NK-92 (cell line): ENCODE results near the gene MAP4K1.
"Not testable (repeated sequence)": the region's sequence is repeated elsewhere in the genome, so short reads cannot be mapped to it uniquely, and the experiment has no call there.

Experiments
- DNase-seq: peaks from one replicate; lab custom pipeline; 2025; ENCODE audit not compliant: unreplicated experiment; lab: John Stamatoyannopoulos, UW

MAP4K1 gene

GRCh38 chr19:38653028-38653571 is 35.3 kb upstream of the MAP4K1 start:
- no peak for DNase-seq

- DNase-seq, result no peak
Observed at GRCh38 chr19:38650911-38651584, 33.3 kb upstream of the MAP4K1 start.

GRCh38 chr19:38650172-38650775 is 32.5 kb upstream of the MAP4K1 start:
- no peak for DNase-seq

- no peak for DNase-seq
Observed at GRCh38 chr19:38649305-38650171, 31.8 kb upstream of the MAP4K1 start.

GRCh38 chr19:38648769-38649304 is 31.1 kb upstream of the MAP4K1 start:
- DNase-seq, result no peak

GRCh38 chr19:38647966-38648768 is 30.4 kb upstream of the MAP4K1 start:
- DNase-seq, result no peak

GRCh38 chr19:38647368-38647965 is 29.7 kb upstream of the MAP4K1 start, which contains the start of gene ACTN4:
TSS of gene ACTN4 (plus strand) at chr19:38647649. CDS start at chr19:38647746, 97 bp downstream.
- DNase-seq, result peak; percentile 93

- no peak for DNase-seq
Observed at GRCh38 chr19:38644719-38645118, 27.0 kb upstream of the MAP4K1 start.

GRCh38 chr19:38642176-38642575 is 24.4 kb upstream of the MAP4K1 start:
- DNase-seq, result no peak

GRCh38 chr19:38640368-38640767 is 22.6 kb upstream of the MAP4K1 start:
- no peak for DNase-seq

GRCh38 chr19:38639679-38640078 is 21.9 kb upstream of the MAP4K1 start:
- no peak for DNase-seq

- no peak for DNase-seq
Observed at GRCh38 chr19:38638461-38638860, 20.7 kb upstream of the MAP4K1 start.

- no peak for DNase-seq
Observed at GRCh38 chr19:38635483-38636399, 18.0 kb upstream of the MAP4K1 start.

GRCh38 chr19:38634757-38635482 is 17.2 kb upstream of the MAP4K1 start:
- no peak for DNase-seq

GRCh38 chr19:38632476-38633213 is 14.9 kb upstream of the MAP4K1 start:
- no peak for DNase-seq

GRCh38 chr19:38631811-38632475 is 14.2 kb upstream of the MAP4K1 start:
- DNase-seq, result not testable (repeated sequence)

GRCh38 chr19:38631301-38631700 is 13.5 kb upstream of the MAP4K1 start:
- not testable (repeated sequence) for DNase-seq
